Neural progenitor cell (in vitro differentiated cells): Measurements from ENCODE around the gene VAMP1. TPM values are rescaled to one million over a fixed set of nuclear protein-coding genes. Genes with fewer than 3 reads are reported as not detected.

ENCODE experiments used
- DNase-seq: peaks from one replicate; pipeline ENCODE4 v3.0.0-alpha.2; 2016; ENCODE audit warnings: low spot score
- H2AFZ ChIP-seq: fragments of 200-600 bp; sonication (generic); replicated peaks from 2 replicates; pipeline ENCODE4 v1.6.1; 2016; ENCODE audit warnings: antibody characterized with exemption
- H3F3A ChIP-seq: fragments of 200-600 bp; sonication (generic); 2 replicates; pipeline ENCODE4 v1.6.1; 2016; ENCODE audit warnings: antibody characterized with exemption, low read depth
- H3K27ac ChIP-seq: fragments of 200-600 bp; sonication (generic); 2 replicates; pipeline ENCODE4 v1.5.1; 2016; ENCODE audit warnings: mild to moderate bottlenecking
- H3K27me3 ChIP-seq: fragments of 200-600 bp; sonication (generic); 2 replicates; pipeline ENCODE4 v1.6.1; 2016; ENCODE audit warnings: mild to moderate bottlenecking, moderate library complexity
- H3K36me3 ChIP-seq: fragments of 200-600 bp; sonication (generic); 2 replicates; pipeline ENCODE4 v1.5.1; 2016
- H3K4me1 ChIP-seq: fragments of 200-600 bp; sonication (generic); 2 replicates; pipeline ENCODE4 v1.6.1; 2016; ENCODE audit warnings: mixed run types
- H3K4me2 ChIP-seq: fragments of 200-600 bp; sonication (generic); 2 replicates; pipeline ENCODE4 v1.6.1; 2016
- H3K4me3 ChIP-seq: fragments of 200-600 bp; sonication (generic); 2 replicates; pipeline ENCODE4 v1.5.1; 2016
- H3K79me2 ChIP-seq: fragments of 200-600 bp; sonication (generic); 2 replicates; pipeline ENCODE4 v1.6.1; 2016; ENCODE audit warnings: low read depth
- H3K9ac ChIP-seq: fragments of 200-600 bp; sonication (generic); 2 replicates; pipeline ENCODE4 v1.6.1; 2016
- H3K9me3 ChIP-seq: fragments of 200-600 bp; sonication (generic); 2 replicates; pipeline ENCODE4 v1.5.1; 2016; ENCODE audit warnings: low read depth
- H4K20me1 ChIP-seq: fragments of 200-600 bp; sonication (generic); 2 replicates; pipeline ENCODE4 v1.6.1; 2016; ENCODE audit warnings: low read depth
- H3K27ac Mint-ChIP-seq: 3 replicates; pipeline ENCODE4 v1.8.0; 2021; ENCODE audit warnings: mixed read lengths
- H3K27me3 Mint-ChIP-seq: 2 replicates; pipeline ENCODE4 v1.8.0; 2022; ENCODE audit warnings: low read depth, mild to moderate bottlenecking, inconsistent platforms, moderate library complexity, mixed read lengths; ENCODE audit not compliant: insufficient read depth
- H3K36me3 Mint-ChIP-seq: 3 replicates; pipeline ENCODE4 v1.8.0; 2021; ENCODE audit warnings: mixed read lengths
- H3K4me1 Mint-ChIP-seq: 3 replicates; pipeline ENCODE4 v1.8.0; 2021; ENCODE audit warnings: mixed read lengths
- H3K4me3 Mint-ChIP-seq: 3 replicates; pipeline ENCODE4 v1.8.0; 2021; ENCODE audit warnings: mild to moderate bottlenecking, moderate library complexity, mixed read lengths
- H3K9me3 Mint-ChIP-seq: 3 replicates; pipeline ENCODE4 v1.8.0; 2020; ENCODE audit warnings: mixed read lengths
- CTCF ChIP-seq: fragments of 200-600 bp; sonication (generic); IDR thresholded peaks from 2 replicates; pipeline ENCODE4 v1.5.1; 2017; ENCODE audit warnings: antibody characterized with exemption, mild to moderate bottlenecking
- EZH2 ChIP-seq: fragments of 200-600 bp; sonication (generic); IDR thresholded peaks from 2 replicates; pipeline ENCODE4 v1.6.1; 2017; ENCODE audit warnings: antibody characterized with exemption, mild to moderate bottlenecking, moderate library complexity
- EZH2phosphoT487 ChIP-seq: fragments of 200-600 bp; sonication (generic); IDR thresholded peaks from 2 replicates; pipeline ENCODE4 v1.6.1; 2017; ENCODE audit warnings: antibody characterized with exemption
- total RNA-seq: library from RNA; depleted of rRNA; stranded (reverse); fragments of >200 nt; gene quantifications from 2 replicates; pipeline ENCODE4 v1.2.3, GENCODE V29; 2015; ENCODE audit warnings: low replicate concordance

The VAMP1 gene
- total RNA-seq, 1 donor from 2014 or later: 14.3 TPM

GRCh38 chr12:6466184-6466573, 4.3 kb downstream of the VAMP1 start:
- peaks cover 21% of the 10 kb centered on the region for H3K4me1 Mint-ChIP-seq
- Histone ChIP-seq H3F3A (peaks cover 13% of the 10 kb centered on the region), H3K4me2 (no peak overlapping the region), H3K4me1 (peaks cover 9% of the 10 kb centered on the region), H3K4me3 (no peak overlapping the region), H3K79me2 (peaks cover 18% of the 10 kb centered on the region), H3K36me3 (no peaks in the 10 kb centered on the region), H3K27me3 (no peaks in the 10 kb centered on the region), H2AFZ (no peak overlapping the region), H3K9me3 (no peaks in the 10 kb centered on the region), H3K9ac (no peak overlapping the region), H3K27ac (no peak overlapping the region), H4K20me1 (no peaks in the 10 kb centered on the region)
- TF ChIP-seq CTCF (no peak), EZH2 (no peak), EZH2phosphoT487 (no peak)
- no peak overlapping the region for H3K4me3 Mint-ChIP-seq
- H3K36me3 Mint-ChIP-seq: peaks cover 11% of the 10 kb centered on the region
- H3K9me3 Mint-ChIP-seq: no peaks in the 10 kb centered on the region
- H3K27me3 Mint-ChIP-seq: peaks cover 3% of the 10 kb centered on the region
- H3K27ac Mint-ChIP-seq: no peak overlapping the region
- DNase-seq: no peak

GRCh38 chr12:6465467-6466183, 4.9 kb downstream of the VAMP1 start:
- TF ChIP-seq CTCF: peak; percentile 83
- TF ChIP-seq EZH2phosphoT487: no peak
- H3K27ac Mint-ChIP-seq: no peak overlapping the region

GRCh38 chr12:6464531-6464930, 5.9 kb downstream of the VAMP1 start:
- no peaks in the 10 kb centered on the region for H4K20me1 ChIP-seq
- H3K27ac ChIP-seq: no peak overlapping the region
- Mint-ChIP-seq H3K27ac (peak overlapping the region; percentile 16), H3K4me1 (peaks cover 13% of the 10 kb centered on the region), H3K9me3 (no peaks in the 10 kb centered on the region), H3K4me3 (no peak overlapping the region), H3K27me3 (peaks cover 2% of the 10 kb centered on the region), H3K36me3 (peaks cover 11% of the 10 kb centered on the region)
- H3K4me2 ChIP-seq: no peak overlapping the region
- H3K27me3 ChIP-seq: no peaks in the 10 kb centered on the region
- no peak overlapping the region for H2AFZ ChIP-seq
- no peak overlapping the region for H3K4me3 ChIP-seq
- H3K4me1 ChIP-seq: peaks cover 7% of the 10 kb centered on the region
- peaks cover 7% of the 10 kb centered on the region for H3F3A ChIP-seq
- TF ChIP-seq EZH2phosphoT487 (no peak), CTCF (no peak)
- H3K9me3 ChIP-seq: no peaks in the 10 kb centered on the region
- no peak overlapping the region for H3K9ac ChIP-seq
- H3K79me2 ChIP-seq: peaks cover 12% of the 10 kb centered on the region
- DNase-seq: no peak
- H3K36me3 ChIP-seq: no peaks in the 10 kb centered on the region

More at GRCh38 chr12:6465467-6466183, 4.9 kb downstream of the VAMP1 start:
- no peak overlapping the region for H2AFZ ChIP-seq
- peaks cover 8% of the 10 kb centered on the region for H3K4me1 ChIP-seq
- H3K27me3 Mint-ChIP-seq: peaks cover 3% of the 10 kb centered on the region
- peak; percentile 82 for DNase-seq
- no peak overlapping the region for H3K4me3 Mint-ChIP-seq
- no peaks in the 10 kb centered on the region for H3K9me3 ChIP-seq
- no peak overlapping the region for H3K9ac ChIP-seq
- no peak overlapping the region for H3K27ac ChIP-seq
- H3K4me3 ChIP-seq: no peak overlapping the region
- peaks cover 18% of the 10 kb centered on the region for H3K4me1 Mint-ChIP-seq
- peaks cover 7% of the 10 kb centered on the region for H3F3A ChIP-seq
- H3K79me2 ChIP-seq: peaks cover 18% of the 10 kb centered on the region
- no peak overlapping the region for H3K4me2 ChIP-seq
- H3K36me3 Mint-ChIP-seq: peaks cover 11% of the 10 kb centered on the region
- H3K9me3 Mint-ChIP-seq: no peaks in the 10 kb centered on the region
- H3K27me3 ChIP-seq: no peaks in the 10 kb centered on the region
- no peaks in the 10 kb centered on the region for H4K20me1 ChIP-seq
- no peaks in the 10 kb centered on the region for H3K36me3 ChIP-seq
